ENCODE measurements around the gene DDR2.

Gene DDR2

DNA sequence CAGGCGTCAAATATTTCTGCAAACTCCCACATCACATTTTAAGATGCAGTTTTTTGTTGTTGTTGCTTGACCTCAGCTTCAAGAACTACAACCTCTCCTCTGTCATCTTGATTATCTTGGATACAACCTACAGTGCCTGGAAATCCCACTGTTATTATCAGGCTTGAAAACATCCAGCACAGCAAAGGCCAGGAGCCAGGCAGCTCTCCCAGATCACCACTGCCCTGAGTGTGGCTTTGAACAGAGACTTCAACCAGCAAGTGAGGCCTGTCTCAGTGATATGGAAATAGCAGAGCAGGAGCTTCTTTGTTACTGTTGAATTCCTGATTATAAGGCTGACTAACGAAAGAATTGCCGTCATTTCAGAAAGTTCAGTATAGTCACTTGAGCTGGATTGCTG lies 200.2 kb downstream of the DDR2 start:
- TF ChIP-seq, protein P1, sequence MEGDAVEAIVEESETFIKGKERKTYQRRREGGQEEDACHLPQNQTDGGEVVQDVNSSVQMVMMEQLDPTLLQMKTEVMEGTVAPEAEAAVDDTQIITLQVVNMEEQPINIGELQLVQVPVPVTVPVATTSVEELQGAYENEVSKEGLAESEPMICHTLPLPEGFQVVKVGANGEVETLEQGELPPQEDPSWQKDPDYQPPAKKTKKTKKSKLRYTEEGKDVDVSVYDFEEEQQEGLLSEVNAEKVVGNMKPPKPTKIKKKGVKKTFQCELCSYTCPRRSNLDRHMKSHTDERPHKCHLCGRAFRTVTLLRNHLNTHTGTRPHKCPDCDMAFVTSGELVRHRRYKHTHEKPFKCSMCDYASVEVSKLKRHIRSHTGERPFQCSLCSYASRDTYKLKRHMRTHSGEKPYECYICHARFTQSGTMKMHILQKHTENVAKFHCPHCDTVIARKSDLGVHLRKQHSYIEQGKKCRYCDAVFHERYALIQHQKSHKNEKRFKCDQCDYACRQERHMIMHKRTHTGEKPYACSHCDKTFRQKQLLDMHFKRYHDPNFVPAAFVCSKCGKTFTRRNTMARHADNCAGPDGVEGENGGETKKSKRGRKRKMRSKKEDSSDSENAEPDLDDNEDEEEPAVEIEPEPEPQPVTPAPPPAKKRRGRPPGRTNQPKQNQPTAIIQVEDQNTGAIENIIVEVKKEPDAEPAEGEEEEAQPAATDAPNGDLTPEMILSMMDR (IDR thresholded peaks at IDR 0.05): no peak
- H3K9ac ChIP-seq: no peak overlapping the region

DNA sequence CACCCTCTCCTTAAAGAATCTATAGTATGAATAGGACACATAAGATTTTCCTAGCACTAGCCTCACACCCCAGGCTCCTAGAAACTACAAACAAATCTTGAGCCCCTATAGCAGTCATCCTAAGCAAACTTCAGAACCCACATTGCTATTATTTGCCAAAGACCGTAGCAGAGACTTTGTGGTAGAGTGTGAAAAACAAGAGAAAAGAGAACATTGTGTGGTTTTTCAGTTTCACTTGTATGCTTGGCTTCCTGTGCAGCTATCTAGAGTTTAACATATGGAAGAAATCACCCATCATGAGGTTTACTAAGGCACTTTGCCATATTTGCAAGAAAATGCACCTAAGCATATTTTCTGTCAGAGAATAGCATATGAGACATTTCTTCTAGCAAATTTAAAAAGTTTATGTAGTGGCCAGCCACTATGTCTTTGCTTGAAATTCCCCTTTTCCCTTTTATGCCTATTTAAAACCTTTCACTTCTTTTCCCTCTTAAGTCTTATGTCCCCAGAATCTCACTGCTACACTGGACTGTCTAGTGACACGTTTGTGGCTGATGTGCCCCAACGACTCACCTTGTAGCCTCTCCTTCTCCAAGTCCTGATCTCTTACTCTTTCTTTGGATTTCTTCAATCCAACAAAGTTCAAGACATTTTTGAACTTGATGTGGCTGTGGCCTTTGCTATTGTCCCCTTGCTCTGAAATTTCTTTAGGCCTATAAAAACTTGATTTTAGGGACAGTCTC lies 203.1 kb downstream of the DDR2 start:
- no peaks in the 10 kb centered on the region for H3K4me1 ChIP-seq
- TF ChIP-seq, protein P1 (IDR thresholded peaks at IDR 0.05): no peak
- H3K27ac ChIP-seq: no peak overlapping the region
- no peaks in the 10 kb centered on the region for H3K9me3 ChIP-seq (ENCODE audit: control insufficient read depth, low read length)
- H3K36me3 ChIP-seq (ENCODE audit: control insufficient read depth, insufficient read depth, low read length): no peaks in the 10 kb centered on the region
- no peak overlapping the region for H3K4me2 ChIP-seq (ENCODE audit: low read length)
- H2AFZ ChIP-seq: no peak overlapping the region
- no peak overlapping the region for H3K4me3 ChIP-seq (ENCODE audit: low read depth, low read length)
- H3K9ac ChIP-seq: no peak overlapping the region
- H3K27me3 ChIP-seq (ENCODE audit: control insufficient read depth, insufficient read depth, low read length): no peaks in the 10 kb centered on the region
- no peaks in the 10 kb centered on the region for H3K79me2 ChIP-seq

More for the DNA sequence above, 200.2 kb downstream of the DDR2 start:
- Histone ChIP-seq H3K4me3 (ENCODE audit: low read depth, low read length) (no peak overlapping the region), H3K27ac (no peak overlapping the region), H3K9me3 (ENCODE audit: control insufficient read depth, low read length) (no peaks in the 10 kb centered on the region), H3K79me2 (no peaks in the 10 kb centered on the region), H3K36me3 (ENCODE audit: control insufficient read depth, insufficient read depth, low read length) (no peaks in the 10 kb centered on the region), H3K4me1 (no peaks in the 10 kb centered on the region), H3K4me2 (ENCODE audit: low read length) (no peak overlapping the region), H3K27me3 (ENCODE audit: control insufficient read depth, insufficient read depth, low read length) (no peaks in the 10 kb centered on the region), H2AFZ (no peak overlapping the region)
